ENCODE results near the gene UBAP1.
"Not testable (repeated sequence)": the region's sequence is repeated elsewhere in the genome, so short reads cannot be mapped to it uniquely, and the experiment has no call there.

Gene UBAP1

GRCh38 chr9:34267660-34268059 is 88.8 kb downstream of the UBAP1 start:
- no peak for DNase-seq

DNA sequence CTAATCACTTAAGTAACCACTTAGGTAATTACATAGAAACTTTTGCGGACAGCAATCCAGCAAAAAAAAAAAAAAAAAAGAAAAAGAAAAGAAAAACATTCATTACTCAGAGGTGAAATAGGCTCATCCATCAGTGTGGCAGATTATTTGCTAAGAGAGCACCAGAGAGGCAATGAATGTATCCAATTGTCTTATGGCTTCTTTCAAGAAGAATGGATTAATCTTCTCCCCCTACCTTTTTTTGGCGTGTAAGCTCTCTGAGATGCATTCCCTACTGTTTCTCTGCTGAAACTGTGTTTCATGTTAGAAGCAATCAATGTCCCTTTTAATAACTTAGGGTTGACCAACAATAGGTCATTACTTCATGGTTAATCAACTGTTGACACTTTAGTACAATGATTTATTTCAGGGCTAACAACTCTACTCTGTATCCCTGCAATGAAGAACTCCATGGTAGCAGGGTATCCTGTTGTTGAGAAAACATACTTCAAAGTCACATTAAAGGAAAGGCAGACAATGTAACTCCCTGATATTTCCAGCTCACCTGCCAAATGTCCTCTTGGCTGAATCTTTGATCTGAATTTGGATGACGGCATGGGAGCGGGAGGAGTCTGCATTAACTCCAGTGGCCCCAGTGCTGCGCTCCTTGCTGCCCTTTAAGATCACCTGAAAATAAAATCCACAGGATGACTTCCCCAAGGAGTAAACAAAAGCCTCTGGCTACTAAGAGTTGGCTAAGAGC is 92.6 kb downstream of the UBAP1 start:
- no peak for DNase-seq

- no peak for DNase-seq
Observed at GRCh38 chr9:34272101-34272541, 93.3 kb downstream of the UBAP1 start.

DNA sequence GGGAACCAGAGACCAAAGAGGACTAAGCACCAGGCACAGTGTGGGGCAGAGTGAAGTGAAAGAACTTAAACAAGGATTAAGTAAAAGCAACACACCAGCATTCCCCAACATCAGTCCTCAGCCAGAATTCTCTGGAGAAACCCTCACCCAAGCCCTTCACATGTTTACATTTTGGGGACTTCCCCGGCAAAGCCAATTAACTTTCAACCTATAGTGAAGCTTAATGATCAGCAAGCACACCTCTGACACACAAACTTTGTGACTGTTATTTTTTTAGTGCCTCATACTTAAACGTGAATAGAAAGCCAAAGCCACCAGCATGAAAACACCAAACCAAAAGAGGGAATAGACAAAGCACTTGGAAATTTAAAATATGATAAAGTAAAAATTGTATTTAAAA is 94.7 kb downstream of the UBAP1 start:
- DNase-seq, result not testable (repeated sequence)

GRCh38 chr9:34275811-34276210 is 97.0 kb downstream of the UBAP1 start:
- DNase-seq, result no peak

DNA sequence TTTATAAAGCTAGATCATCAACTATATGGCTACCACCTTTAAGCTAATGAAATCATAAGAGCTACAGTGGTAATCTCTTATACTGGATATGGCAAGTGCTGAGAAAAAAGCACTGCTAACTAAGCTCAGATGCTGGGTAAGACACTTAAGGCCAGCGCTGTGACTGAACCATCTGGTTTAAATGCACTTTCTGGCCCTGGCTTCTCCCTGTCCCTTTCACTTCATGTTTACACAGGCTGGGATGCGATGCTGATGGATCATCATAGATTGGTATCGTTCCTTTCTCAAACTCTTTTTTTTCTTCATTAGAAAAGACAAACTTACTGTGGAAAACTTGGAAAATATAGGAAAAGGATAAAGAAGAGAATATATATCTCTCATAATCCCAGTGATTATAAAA is 97.9 kb downstream of the UBAP1 start:
- DNase-seq, result no peak

GRCh38 chr9:34279411-34279810 is 100.6 kb downstream of the UBAP1 start:
- DNase-seq, result no peak

GRCh38 chr9:34282096-34282495 is 103.3 kb downstream of the UBAP1 start:
- DNase-seq, result no peak

DNA sequence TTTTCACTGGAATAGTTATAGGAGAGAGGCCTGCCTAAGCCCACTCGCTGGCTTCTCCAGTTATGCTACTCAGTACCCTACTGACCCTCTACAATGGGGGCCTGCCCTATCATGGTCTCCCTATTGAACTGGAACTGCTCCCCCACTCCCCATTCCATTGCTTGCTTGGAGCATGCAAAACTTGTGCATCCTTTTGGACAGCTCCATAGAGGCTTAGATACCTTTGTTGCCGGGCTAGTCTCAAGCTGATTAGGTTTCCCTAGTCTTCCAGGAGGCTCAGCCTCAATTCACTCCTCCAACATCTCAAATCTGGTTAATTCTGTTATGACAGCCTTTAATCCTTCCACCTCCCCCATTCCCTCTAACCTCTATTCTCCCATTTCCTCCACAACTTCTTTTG is 110.3 kb downstream of the UBAP1 start:
- no peak for DNase-seq

DNA sequence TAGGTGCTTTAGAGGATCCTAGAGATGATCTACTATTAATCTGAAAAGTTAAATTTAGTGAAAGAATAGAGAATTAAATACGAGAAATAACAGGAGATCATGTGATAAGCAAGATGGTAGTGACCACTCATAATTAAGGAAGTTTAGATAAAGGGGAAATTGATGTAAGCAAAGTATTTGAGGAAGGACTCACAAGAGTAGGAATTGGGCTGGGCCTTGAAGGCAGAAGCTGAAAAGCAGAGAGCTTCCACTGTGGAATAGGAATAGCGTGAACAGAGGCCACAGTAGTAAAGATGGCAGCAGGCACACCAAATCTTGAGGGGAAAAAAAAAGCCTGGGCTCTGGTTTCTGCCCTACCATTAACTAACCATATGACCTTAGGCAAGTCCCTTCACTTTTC is 112.2 kb downstream of the UBAP1 start:
- no peak for DNase-seq

DNA sequence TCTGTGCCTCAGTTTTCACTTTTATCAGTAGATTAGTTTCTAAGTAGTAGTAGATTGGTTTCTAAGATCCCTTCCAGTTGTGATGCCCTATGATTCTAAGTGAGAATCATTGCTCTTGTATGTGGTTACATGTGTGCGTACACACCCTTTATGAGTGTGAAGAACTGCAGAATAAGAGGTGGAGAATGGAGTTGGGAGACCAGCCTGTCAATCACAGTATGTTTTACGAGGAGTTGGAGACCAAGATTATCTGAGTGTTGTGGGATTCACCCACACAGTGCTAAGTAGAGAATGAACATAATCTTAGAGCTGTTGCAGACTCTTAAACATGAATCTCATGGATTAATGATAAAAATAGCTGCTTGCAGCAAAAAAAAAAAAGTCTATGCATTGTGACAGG is 112.6 kb downstream of the UBAP1 start:
- DNase-seq, result no peak

DNA sequence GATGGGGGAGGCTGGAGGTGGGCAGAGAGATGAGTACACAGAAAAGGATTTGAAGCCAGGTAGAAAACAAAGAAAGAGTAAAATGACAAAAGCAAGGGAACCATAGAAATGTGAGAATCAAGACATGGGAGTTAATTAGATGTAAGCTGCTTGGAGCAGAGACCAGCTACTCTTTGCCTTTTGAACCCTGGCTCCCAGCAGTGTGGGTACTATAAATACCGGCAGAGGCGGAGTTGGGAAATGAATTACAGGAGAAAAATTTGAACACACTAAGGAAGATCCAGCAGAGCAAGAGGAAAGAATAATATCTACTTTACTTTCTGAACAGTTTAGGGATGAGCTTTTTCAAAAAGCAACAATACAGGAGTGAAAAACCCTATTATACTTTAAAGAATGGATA is 113.7 kb downstream of the UBAP1 start:
- DNase-seq, result no peak

GRCh38 chr9:34301064-34301463 is 122.2 kb downstream of the UBAP1 start:
- not testable (repeated sequence) for DNase-seq

All from midbrain (tissue), 1 donor.